Spleen (tissue), 11 donors: ENCODE measurements around the gene IL32. TPM values are rescaled to one million over a fixed set of nuclear protein-coding genes. Genes with fewer than 3 reads are reported as not detected.

ENCODE experiments used
- DNase-seq: peaks from one replicate; pipeline ENCODE4 v3.0.0-alpha.2; 2020
- H3K27ac ChIP-seq, 8 donors: fragments of 200-600 bp; sonication (generic) in 7 of 8; 1 replicate in 4 of 8; 2 replicates in 4 of 8; pipeline versions ENCODE4 v1.5.0 to v1.8.0; 2016 to 2021; ENCODE audit warnings: inconsistent platforms in 4 of 8, mild to moderate bottlenecking in 4 of 8, moderate library complexity in 1 of 8
- H3K27me3 ChIP-seq, 7 donors: fragments of 200-600 bp; sonication (generic) in 6 of 7; replicated peaks in 1 of 7; 1 replicate in 4 of 7; 2 replicates in 3 of 7; pipeline versions ENCODE4 v1.5.0 to v1.8.0; 2016 to 2021; ENCODE audit warnings: inconsistent platforms in 3 of 7, mild to moderate bottlenecking in 1 of 7
- H3K36me3 ChIP-seq, 6 donors: fragments of 200-600 bp; sonication (generic) in 5 of 6; 1 replicate in 4 of 6; 2 replicates in 2 of 6; pipeline versions ENCODE4 v1.5.0 to v1.8.0; 2016 to 2021; ENCODE audit warnings: inconsistent platforms in 2 of 6
- H3K4me1 ChIP-seq, 6 donors: fragments of 200-600 bp; sonication (generic) in 5 of 6; 1 replicate in 3 of 6; 2 replicates in 3 of 6; pipeline versions ENCODE4 v1.5.0 to v1.8.0; 2016 to 2021; ENCODE audit warnings: inconsistent platforms in 3 of 6
- H3K4me3 ChIP-seq, 8 donors: fragments of 200-600 bp; sonication (generic) in 7 of 8; 1 replicate in 4 of 8; 2 replicates in 4 of 8; pipeline versions ENCODE4 v1.5.0 to v1.8.0; 2016 to 2021; ENCODE audit warnings: inconsistent platforms in 4 of 8, mild to moderate bottlenecking in 4 of 8, moderate library complexity in 2 of 8
- H3K9me3 ChIP-seq, 8 donors: fragments of 200-600 bp; sonication (generic) in 7 of 8; 1 replicate in 4 of 8; 2 replicates in 4 of 8; pipeline versions ENCODE4 v1.5.0 to v1.8.0; 2016 to 2021; ENCODE audit warnings: inconsistent platforms in 4 of 8
- POLR2A ChIP-seq, 3 donors: fragments of 450-650 bp; IDR thresholded peaks; one replicate each; pipeline ENCODE4 v1.5.1; 2017; ENCODE audit warnings: antibody characterized with exemption in 3 of 3, mild to moderate bottlenecking in 1 of 3
- POLR2AphosphoS5 ChIP-seq, 3 donors: sonication (generic); formaldehyde crosslinking; IDR thresholded peaks; one replicate each; pipeline ENCODE4 v1.5.1; 2017; ENCODE audit warnings: antibody characterized with exemption in 3 of 3
- WGBS, 5 donors: extraction: QIAGEN DNeasy Blood & Tissue Kit in 3 of 5; methylation state at CpG; one replicate each; pipeline versions ENCODE4 v1.1.5 to v1.1.7; 2013 to 2018; 5-methylcytosine and 5-hydroxymethylcytosine counted together
- intact Hi-C: fragments of 100-400 bp; cut with DNase I; formaldehyde crosslinking; loops from one replicate; pipeline ENCODE4 v1.15.0; 2023; ENCODE audit warnings: low total_unique reads
- polyA plus RNA-seq, 3 donors: library from polyadenylated mRNA; stranded (reverse); fragments of 200-250 nt; gene quantifications; one replicate each; pipeline ENCODE4 v1.2.1, GENCODE V29; 2013
- total RNA-seq, 7 donors: library from RNA; depleted of rRNA in 3 of 7; stranded (reverse); fragments of >200 nt in 3 of 7; fragmentation: NEBNext Ultra II Directional in 4 of 7; extraction: Animal tissue kit (Norgen Biotek cat#: 25700) in 4 of 7; gene quantifications; one replicate each; pipeline versions ENCODE4 v1.1.0 to v1.2.1, GENCODE V29; 2016 to 2021
- TF ChIP-seq, protein P1 (sequence below), 11 experiments: fragments of 200-600 bp in 7 of 11; fragments of 450-650 bp in 4 of 11; sonication (generic) in 4 of 11; IDR thresholded peaks in 8 of 11; conservative IDR thresholded peaks in 3 of 11; 1 replicate in 7 of 11; 2 replicates in 4 of 11; pipeline versions ENCODE4 v1.4.0 to v1.8.0; 2016 to 2021; ENCODE audit warnings: antibody characterized with exemption in 11 of 11, inconsistent platforms in 4 of 11, mild to moderate bottlenecking in 1 of 11
- donor health status: healthy with polysubstance abuse.
- donor health status: DM: no; HTN: no; CAD: no; lungs with moderate emphysema.
- donor health status: DM: no; HTN: no; CAD: no.
- donor health status: Bipolar disorder and iron deficiency.
- donor health status: healthy.
- donor health status: DM: no; HTN: no; CAD: no.
- donor health status: DM: yes; HTN: yes; CAD: no.

The IL32 gene
- total and polyA plus RNA-seq, 10 donors: 171 to 624 (median 293) TPM

DNA sequence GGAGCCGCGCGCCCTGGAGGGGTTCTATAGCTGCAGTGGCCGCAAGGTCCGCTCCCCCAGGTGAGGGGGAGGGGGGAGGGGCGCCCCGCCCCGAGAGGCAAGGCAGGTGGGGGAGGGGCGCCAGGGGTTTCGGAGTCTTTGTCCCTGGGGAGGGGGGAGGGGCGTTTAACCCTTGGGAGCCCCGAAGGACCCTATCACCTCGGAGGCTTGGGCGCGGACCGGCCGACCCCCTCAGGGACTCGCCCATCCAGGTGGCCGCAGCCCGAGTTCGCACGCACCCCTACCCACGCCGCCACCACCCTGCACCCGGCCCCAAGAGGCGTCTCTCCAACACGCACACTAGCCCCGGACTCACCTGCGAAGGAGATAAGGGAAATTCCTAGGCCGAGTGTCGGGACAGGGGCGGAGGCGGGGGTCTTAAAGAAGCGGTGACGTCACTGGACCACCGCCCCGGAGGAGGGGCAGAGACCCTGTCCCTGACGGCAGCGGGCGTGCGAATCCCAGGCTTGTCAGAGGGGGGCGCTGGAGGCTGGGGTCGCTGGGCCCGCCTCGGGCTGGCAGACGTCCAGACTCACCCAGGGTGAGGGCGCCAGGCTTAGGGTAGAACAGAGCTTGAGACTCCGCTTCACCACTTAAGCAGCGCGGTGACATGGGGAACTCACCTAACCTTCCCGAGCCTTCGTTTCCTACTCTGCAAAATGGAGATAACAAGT lies 47.5 kb upstream of the IL32 start, which contains the start of gene CLDN6:
Gene CLDN6 (minus strand): TSS at position 390 of the 713 bp plus-strand sequence. CDS start 2,162 bp downstream, outside the sequence.
- TF ChIP-seq POLR2AphosphoS5 (IDR thresholded peaks at IDR 0.05): peak in 1 of 3 donors; percentile 27
- TF ChIP-seq, protein P1, sequence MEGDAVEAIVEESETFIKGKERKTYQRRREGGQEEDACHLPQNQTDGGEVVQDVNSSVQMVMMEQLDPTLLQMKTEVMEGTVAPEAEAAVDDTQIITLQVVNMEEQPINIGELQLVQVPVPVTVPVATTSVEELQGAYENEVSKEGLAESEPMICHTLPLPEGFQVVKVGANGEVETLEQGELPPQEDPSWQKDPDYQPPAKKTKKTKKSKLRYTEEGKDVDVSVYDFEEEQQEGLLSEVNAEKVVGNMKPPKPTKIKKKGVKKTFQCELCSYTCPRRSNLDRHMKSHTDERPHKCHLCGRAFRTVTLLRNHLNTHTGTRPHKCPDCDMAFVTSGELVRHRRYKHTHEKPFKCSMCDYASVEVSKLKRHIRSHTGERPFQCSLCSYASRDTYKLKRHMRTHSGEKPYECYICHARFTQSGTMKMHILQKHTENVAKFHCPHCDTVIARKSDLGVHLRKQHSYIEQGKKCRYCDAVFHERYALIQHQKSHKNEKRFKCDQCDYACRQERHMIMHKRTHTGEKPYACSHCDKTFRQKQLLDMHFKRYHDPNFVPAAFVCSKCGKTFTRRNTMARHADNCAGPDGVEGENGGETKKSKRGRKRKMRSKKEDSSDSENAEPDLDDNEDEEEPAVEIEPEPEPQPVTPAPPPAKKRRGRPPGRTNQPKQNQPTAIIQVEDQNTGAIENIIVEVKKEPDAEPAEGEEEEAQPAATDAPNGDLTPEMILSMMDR (IDR thresholded peaks at IDR 0.05 in 8 of 11, conservative IDR thresholded peaks at IDR 0.05 in 3 of 11): peak in 2 of 11 experiments; percentile 4 to 17
- TF ChIP-seq POLR2A (IDR thresholded peaks at IDR 0.05): no peak
- H3K36me3 ChIP-seq: no peaks in the 10 kb centered on the region
- H3K27ac ChIP-seq: no peak within 1 kb of the TSS
- DNase-seq: no peak
- H3K4me1 ChIP-seq: peaks cover 28 to 56% (median 49%) of the 10 kb centered on the region in 6 donors
- WGBS, 5 donors: 9 to 16% (median 15%) methylated on average over 9 to 52 of the region's 52 CpGs
- intact Hi-C loops: no loop called here
- no peak within 1 kb of the TSS for H3K4me3 ChIP-seq
- peaks cover 0 to 63% (median 30%) of the 10 kb centered on the region in 7 donors for H3K27me3 ChIP-seq
- no peaks in the 10 kb centered on the region for H3K9me3 ChIP-seq

DNA sequence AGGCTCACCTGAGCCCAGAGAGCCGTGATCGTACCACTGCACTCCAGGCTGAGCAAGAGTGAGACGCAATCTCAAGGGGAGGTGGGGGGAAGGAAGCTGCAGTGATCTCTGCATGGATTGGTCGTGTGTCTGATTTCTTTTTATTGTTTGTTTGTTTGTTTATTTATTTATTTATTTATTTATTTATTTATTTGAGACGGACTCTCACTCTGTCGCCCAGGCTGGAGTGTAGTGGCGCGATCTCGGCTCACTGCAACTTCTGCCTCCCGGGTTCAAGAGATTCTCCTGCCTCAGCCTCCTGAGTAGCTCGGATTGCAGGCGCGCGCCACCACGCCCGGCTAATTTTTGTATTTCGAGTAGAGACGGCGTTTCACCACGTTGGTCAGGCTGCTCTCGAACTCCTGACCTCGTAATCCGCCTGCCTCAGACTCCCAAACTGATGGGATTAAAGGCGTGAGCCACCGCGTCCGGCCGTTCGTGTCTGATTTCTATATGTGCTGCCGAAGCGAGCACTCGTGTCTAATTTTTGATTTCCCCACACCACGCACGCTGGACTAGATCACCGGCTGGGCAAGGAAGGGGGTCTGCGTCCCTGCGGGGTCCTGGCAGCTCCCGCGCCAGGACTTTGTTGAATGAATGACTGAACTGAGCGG lies 45.7 kb upstream of the IL32 start:
- Histone ChIP-seq H3K27me3 (peaks cover 0 to 45% (median 17%) of the 10 kb centered on the region in 7 donors), H3K27ac (peak overlapping the region in 5 of 8 donors; percentile 82 to 95 (median 94)), H3K4me1 (peaks cover 41 to 72% (median 64%) of the 10 kb centered on the region in 6 donors), H3K36me3 (no peaks in the 10 kb centered on the region), H3K4me3 (peak overlapping the region in 7 of 8 donors; percentile 56 to 86 (median 59)), H3K9me3 (no peaks in the 10 kb centered on the region)
- 29 to 53% (median 32%) methylated on average over 28 to 40 of the region's 40 CpGs for WGBS, 5 donors
- TF ChIP-seq POLR2A (IDR thresholded peaks at IDR 0.05): no peak
- TF ChIP-seq POLR2AphosphoS5 (IDR thresholded peaks at IDR 0.05): no peak
- TF ChIP-seq, protein P1 (IDR thresholded peaks at IDR 0.05 in 8 of 11, conservative IDR thresholded peaks at IDR 0.05 in 3 of 11): no peak
- intact Hi-C loops: no loop called here
- no peak for DNase-seq

DNA sequence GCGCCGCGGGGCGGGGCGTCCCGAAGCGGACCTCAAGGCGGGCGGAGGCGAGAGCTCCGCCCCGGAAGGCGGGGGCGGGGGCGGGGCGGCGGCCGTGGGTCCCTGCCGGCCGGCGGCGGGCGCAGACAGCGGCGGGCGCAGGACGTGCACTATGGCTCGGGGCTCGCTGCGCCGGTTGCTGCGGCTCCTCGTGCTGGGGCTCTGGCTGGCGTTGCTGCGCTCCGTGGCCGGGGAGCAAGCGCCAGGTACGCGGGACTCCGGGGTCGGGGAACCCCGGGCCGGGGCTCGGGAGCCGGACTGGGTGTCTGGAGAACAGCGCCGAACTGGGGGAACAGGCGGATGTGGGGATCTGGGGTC lies 45.2 kb upstream of the IL32 start, which contains the start of gene TNFRSF12A:
Gene TNFRSF12A (plus strand): TSS at position 122 of the 357 bp plus-strand sequence. CDS start 30 bp downstream, at position 152.
- intact Hi-C loops: no loop called here
- no peaks in the 10 kb centered on the region for H3K9me3 ChIP-seq

More for the DNA sequence above, 45.2 kb upstream of the IL32 start, which contains the start of gene TNFRSF12A:
- DNase-seq: peak; percentile 94
- 0 to 1% (median 0%) methylated on average over 10 to 49 of the region's 49 CpGs for WGBS, 5 donors
- Histone ChIP-seq H3K36me3 (peaks cover 0 to under 1% (median 0%) of the 10 kb centered on the region in 6 donors), H3K4me1 (peaks cover 41 to 77% (median 69%) of the 10 kb centered on the region in 6 donors), H3K27ac (peak within 1 kb of the TSS; percentile 64 to 95 (median 94)), H3K4me3 (peak within 1 kb of the TSS; percentile 47 to 86 (median 58)), H3K27me3 (peaks cover 0 to 40% (median 17%) of the 10 kb centered on the region in 7 donors)
- no peak for TF ChIP-seq POLR2A (IDR thresholded peaks at IDR 0.05)
- peak; percentile 71 to 78 (median 76) for TF ChIP-seq POLR2AphosphoS5 (IDR thresholded peaks at IDR 0.05)
- TF ChIP-seq, protein P1 (IDR thresholded peaks at IDR 0.05 in 8 of 11, conservative IDR thresholded peaks at IDR 0.05 in 3 of 11): peak in 4 of 11 experiments; percentile 6 to 39 (median 28)
